Breast epithelium (tissue), 3 donors: ENCODE measurements around the gene CEP68.

ENCODE experiments used
- CTCF ChIP-seq, 3 donors: fragments of 450-650 bp; IDR thresholded peaks; one replicate each; pipeline ENCODE4 v1.5.1; 2016 to 2017; ENCODE audit warnings: antibody characterized with exemption in 3 of 3, mild to moderate bottlenecking in 3 of 3, moderate library complexity in 3 of 3
- POLR2A ChIP-seq: fragments of 450-650 bp; IDR thresholded peaks from one replicate; pipeline ENCODE4 v1.6.1; 2016; ENCODE audit warnings: antibody characterized with exemption, mild to moderate bottlenecking, moderate library complexity
- POLR2AphosphoS5 ChIP-seq, 3 donors: sonication (generic); formaldehyde crosslinking; IDR thresholded peaks; one replicate each; pipeline ENCODE4 v1.6.1; 2017; ENCODE audit warnings: antibody characterized with exemption in 3 of 3

GRCh38 chr2:65112633-65113032 is 56.4 kb downstream of the CEP68 start:
- TF ChIP-seq CTCF (IDR thresholded peaks at IDR 0.05) = no peak
- TF ChIP-seq POLR2AphosphoS5 (IDR thresholded peaks at IDR 0.05) = no peak
- no peak for TF ChIP-seq POLR2A
